Activated CD4-positive, CD25-positive, alpha-beta regulatory T cell treated with anti-CD3 and anti-CD28 coated beads, Interleukin-2, amount 50 U/mL, for 16 hours (primary cell): ENCODE data around the gene CROCC.
"Not testable (repeated sequence)": the region's sequence is repeated elsewhere in the genome, so short reads cannot be mapped to it uniquely, and the experiment has no call there.

Experiments
- DNase-seq: peaks from one replicate; pipeline ENCODE4 v3.0.0-alpha.2; 2020; ENCODE audit warnings: low read depth, low spot score

Gene CROCC

DNA sequence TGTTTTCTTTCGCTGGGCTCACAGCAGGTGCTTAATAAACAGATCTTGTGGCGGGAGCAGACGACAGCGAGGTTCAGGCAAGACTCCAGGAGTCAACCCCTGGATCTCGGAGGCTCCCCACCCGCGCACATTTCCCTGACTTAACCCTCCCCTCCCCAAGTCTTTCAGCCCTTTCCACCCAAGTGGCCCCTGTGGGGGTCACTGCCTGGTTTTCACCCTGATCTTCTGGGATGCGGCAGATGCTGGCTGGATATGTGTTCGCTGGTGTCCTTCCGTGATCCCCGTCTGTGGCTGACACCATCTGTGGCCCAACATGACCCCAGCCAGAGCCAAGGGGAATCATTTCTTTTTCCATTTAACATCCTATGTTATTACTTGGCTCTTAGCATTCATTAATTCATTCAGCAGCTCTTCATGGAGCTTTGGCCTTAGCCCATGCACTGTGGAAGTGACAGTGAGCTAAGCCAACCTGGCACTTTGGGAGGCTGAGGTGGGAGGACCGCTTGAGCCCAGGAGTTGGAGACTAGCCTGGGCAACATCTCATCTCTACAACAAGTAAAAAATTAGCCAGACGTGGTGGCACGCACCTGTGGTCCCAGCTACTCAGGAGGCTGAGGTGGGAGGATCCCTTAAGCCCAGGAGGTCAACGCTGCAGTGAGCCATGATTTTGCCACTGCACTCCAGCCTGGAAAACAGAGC lies 6.7 kb upstream of the CROCC start:
- not testable (repeated sequence) for DNase-seq

DNA sequence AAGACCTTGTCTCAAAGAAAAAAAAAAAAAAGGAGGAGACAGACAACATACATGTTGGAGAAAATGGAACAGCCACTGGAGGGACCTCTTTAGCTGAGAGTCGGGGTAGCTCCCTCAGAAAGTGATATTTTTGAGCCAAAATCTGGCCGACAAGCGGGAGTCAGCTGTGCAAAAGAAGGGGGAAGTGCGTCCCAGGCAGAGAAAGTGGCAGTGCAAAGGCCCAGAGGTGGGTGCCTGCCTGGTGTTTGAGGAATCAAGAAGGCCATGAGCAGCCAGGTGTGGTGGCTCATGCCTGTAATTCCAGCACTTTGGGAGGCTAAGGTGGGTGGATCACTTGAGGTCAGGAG lies 6.1 kb upstream of the CROCC start:
- no peak for DNase-seq

DNA sequence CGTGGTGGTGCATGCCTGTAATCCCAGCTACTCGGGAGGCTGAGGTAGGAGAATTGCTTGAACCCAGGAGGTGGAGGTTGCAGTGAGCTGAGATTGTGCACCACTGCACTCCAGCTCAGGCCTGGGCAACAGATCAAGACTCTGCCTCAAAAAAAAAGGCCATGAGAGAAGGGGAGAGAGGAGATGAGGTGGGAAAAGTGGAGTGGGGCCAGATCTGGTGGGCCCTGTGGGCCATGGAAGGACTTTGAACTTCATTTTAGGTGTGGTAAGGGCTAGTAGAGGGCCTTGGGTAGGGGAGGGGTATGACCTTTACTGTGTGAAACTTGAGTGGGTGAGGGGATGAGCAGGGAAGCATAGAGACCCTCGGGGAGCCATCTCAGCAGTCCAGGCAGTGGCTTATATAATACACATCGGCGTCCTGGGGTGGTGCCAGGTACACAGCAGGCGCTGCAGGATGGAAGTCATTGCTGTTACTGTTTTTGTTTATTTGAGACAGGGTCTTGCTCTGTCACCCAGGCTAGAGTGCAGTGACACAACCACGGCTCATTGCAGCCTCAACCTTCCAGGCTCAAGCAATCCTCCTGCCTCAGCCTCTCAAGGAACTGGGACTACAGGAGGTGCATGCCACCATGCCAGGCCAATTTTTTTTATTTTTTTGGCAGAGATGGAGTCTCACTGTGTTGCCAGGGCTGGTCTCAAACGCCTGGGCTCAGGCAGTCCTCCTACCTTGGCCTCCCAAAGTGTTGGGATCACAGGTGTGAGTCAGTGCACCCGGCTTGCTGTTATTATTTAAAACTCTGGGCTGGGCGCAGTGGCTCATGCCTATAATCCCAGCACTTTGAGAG lies 5.5 kb upstream of the CROCC start:
- DNase-seq: not testable (repeated sequence)

DNA sequence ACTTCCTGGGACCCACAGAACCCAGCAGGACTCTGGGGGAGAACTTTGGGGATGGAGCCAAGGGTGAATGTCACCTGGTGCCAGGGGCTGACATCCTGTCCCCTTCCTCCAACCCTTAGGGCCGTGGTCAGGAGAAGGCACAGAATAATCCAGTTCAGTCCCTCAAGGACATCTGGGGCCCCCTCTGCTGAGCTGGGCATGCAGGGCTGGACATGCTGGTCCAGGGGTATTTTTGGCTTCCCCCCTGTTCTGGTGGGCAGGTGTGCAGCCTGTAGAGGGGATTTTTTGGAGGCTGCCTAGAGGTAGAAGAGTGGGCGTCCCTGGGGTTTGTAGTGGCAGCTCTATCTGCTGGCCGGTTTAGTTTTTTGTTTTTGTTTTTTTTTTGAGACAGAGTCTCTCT lies 3.4 kb upstream of the CROCC start:
- DNase-seq: no peak

DNA sequence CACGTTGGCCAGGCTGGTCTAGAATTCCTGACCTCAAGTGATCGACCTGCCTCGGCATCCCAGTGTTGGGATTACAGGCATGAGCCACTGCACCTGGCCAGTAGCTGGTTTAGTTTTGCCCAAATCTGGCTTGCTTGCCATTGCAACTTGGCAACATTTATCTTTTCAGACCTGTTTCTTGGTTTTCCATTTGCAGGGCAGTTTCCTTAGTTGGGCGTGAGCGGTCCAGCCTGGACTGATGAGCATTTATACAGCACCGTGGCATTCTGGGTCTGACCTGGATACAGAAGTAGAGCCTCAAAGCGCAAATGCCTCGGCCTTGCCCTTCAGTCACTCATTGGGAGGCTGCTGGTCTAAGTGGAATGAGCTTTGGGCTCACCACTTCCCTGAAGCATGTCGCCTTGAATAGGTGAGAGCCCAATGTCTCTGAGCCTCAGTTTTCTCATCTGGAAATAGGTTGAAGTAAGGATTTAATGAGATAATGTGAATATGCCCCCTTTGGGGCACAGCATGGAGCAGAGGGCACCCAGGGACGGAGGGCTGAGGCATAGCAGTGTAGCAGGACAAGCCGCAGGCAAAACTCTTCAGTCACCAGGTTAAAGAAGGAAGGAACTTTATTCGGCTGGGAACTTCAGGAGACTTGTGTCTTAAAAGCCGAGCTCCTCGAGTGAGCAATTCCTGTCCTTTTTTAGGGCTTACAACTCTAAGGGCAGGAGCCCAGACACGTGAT lies 2.6 kb upstream of the CROCC start:
- not testable (repeated sequence) for DNase-seq

DNA sequence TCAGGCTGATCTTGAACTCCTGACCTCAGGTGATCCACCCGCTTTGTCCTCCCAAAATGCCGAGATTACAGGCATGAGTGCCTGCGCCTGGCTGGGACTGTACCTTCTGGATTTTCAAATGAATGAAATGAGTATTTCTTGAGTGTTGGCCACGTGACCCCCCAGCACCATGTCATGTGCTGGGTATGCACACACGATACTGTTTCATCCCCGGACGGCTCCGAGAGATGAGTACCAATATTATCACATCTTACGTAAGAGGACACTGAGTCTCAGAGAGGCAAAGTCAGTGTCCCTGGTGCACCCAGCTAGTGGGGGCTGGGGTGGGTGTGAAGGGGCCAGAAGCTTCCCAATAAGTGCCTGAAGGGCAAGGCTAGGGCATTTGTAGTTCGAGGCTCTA lies 780 bp upstream of the CROCC start:
- no peak for DNase-seq

DNA sequence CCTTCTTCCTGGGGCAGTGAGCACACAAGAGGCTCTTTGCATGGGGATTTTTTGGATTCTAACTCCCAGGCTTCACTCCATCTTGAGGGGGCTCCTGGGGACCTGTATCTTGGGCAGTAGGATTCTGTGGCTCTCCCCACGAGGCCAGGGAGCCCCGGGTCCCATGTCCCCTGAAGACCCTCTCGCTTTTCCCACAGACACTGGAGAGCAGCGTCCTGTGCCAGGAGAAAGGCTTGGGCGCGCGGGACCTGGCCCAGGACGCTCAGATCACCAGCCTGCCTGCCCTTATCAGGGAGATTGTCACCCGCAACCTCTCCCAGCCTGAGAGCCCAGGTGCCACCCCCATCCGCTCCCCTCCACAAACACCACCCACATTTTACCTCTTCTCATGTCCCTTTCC lies 735 bp downstream of the CROCC start:
- DNase-seq: no peak

DNA sequence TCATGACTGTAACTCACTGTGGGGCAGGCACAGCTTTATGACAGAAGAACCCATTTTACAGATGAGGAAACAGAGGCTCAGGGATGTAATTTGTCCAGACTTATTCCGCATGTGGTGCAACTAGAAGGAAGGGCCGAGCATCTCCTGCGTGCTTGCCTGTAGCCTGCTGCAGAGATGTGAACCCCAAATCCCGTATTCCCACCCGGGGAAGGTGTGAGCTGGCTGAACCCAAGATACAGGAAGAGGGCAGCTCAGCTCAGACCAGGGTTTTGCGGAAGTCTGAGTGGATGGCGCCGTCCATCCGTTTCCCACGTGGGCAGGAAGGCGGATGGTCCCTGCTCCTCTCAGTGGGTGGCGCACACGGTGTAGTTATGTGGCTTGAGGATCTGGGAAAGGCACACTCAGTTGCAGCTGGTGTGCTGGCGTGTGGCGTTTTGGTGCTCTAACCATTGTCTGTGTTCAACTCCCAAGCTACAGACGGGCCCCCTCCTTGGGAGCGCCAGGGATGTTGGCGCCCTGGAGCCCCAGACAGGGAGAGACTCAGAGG lies 1.2 kb downstream of the CROCC start:
- DNase-seq: no peak

DNA sequence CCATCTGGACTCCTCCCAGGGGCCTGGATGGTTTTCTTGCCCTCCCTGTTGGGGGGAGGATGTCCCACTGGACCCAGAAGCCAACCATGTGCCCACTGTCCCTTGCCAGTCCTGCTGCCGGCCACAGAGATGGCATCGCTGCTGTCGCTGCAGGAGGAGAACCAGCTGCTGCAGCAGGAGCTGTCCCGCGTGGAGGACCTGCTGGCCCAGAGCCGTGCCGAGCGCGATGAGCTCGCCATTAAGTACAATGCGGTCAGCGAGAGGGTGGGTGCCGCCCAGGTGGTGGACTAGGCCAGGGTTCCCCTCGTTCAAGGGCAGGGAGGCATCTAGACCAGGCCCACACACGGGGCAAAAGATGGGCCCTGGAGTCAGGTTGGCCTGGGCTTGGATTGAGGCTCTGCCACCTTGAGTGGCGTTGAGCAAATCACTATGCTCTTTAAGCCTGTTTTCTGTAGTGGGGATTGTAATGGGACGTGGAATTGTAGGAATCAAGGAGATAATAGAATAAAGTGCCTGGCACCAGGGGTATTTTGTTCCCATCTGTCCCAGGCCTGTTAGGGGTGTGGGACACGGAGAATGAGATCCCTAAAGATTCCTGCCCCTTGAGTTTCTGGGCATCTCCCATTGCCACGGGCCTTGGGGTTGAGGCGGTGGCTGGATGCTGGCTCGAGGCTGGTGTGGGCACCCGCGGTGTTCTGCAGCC lies 2.6 kb downstream of the CROCC start:
- DNase-seq: no peak

DNA sequence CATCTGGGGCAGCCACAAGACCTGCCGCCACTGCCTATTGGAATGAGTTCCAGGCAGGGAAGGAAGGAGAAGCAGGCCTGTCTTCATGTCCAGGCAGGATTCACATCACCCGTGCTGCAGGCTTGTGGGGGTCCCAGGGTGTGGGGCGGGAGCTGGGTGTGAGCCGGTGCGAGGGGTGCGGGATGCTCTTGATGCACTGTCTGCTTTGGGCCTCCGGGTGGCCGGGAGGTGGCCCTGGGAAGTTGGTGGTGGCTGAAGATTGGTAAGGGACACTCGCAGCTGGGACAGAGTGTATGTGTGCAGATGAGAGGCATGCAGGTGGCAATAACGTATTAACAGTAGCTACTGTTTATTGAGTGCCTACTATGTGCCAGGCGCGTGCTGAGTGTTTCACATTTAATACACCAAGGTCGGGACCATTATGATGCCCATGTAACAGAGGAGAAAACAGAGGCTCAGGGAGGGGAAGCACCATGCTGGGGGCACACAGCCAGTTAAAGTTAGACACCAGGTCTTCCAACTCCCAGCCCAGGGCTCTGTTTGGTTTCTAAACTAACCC lies 3.3 kb downstream of the CROCC start:
- DNase-seq: no peak

DNA sequence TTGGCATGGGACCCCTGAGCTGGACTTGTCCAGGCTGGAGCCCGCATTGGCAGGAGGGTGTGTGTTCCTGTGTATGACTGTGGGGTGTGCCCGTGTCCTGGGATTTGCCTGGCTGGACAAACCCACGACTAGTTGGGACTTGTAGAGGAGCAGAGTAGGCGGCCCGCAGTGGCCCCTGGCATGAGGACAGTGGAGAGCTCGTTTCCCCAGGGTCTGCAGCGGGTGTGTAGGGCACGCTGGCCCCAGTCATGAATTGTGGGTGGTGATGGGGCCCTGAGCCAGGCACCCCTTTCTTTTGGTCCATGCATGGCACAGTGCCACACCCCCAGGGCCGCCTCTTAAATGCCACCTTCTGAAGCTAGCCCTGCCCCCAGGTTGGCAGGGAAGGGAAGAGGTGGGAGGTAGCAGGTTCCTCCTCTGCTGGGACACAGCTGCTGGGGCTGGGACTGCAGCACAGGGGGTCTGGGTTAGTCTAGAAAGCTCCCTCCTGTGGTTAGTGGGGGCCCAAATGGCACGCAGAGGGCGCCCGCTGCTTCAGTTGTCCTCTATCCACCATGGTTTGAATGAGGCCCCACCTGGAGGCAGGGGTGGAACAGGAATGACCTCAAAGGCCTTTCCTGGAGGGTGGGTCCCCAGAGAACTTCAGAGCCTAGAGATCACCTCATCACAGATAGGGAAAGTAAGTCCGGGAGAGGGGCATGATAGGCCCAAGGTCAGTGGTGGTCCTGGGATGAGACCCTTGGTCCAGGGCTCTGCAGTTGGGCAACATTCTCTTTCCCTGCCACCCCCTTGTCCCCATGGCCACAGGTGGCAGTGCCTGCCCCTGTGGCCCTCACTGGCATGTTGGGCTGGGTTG lies 4.1 kb downstream of the CROCC start:
- DNase-seq: no peak

DNA sequence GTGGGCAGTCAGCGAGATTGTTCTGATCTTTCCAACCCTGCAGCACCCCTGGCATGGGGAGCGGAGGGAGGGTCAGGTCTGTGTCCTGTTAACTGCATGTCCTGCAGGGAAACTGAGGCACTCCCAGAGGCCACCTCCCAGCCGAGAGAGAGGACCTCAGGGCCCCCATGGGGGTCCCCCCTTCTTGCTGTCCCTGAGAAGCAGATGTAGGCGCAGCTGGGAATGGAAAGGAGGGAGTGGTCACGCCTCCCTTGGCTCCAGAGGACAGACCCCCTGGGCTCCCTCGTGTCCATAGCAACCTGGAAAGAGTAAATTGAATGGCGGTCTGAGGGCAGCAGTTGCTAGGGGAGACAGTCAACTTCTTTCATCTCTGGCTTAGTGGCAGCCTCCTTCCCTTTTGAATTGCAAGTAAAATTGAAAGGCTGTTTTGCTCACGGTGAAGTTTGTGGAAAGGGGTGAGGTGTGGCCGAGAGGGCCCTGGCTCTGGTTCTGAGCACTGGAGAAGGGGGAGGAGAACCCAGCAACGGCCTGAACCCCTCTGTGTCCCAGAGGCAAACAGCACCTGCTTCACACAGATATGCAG lies 4.9 kb downstream of the CROCC start:
- DNase-seq: no peak

DNA sequence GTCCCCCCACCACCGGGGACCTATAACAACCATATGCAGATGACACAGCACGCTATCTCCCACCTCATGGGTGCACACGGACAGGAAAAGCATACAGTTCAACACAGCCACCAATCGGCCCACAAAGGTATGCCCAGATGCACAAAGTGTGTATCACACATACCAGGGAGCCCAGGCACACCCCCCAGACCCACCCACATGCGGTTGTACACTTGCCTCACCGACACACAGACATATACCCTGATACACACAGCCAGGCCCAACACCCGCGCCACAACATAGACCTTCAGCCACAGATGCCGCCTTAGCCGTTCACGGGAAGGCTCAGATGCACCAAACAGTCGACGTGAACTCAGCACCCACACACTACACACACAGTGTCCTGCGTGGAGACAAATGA lies 5.5 kb downstream of the CROCC start:
- DNase-seq: no peak

DNA sequence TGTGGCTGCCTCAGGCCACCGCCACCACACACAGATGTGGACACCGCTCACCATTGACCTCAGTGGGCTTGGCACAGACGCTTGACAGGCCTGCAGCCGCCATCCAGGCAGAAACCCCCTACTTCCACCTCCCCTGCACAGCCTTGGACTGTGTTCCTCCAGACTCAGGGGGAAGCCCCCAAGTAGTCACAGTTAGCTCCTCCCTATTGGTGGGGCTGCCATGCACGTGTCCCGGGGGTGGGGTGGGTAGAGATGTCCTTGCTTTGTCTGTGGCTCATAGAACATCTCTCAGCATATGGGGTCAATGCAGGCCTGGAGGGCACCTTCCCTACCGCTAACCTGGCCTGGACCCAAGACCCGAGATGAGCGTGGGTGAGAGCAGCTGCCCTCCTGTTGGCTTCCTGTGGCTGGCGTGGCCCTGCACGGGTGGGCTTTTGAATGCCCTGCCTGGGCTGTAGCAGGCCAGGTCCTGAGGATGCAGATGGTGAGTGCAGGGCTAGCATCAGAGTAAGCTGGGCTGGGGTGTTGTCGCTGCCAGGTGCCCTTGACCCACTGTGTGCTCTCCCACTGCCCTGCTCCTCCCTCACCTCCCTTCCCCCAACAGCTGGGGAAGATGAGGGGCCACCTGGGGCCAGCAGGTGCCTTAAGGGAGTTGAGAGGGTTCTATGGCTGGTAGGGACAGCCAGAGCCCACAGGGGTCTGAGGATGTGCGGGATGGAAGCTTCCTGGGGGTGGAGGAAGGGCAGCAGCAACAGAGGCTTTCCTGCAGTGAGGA lies 6.2 kb downstream of the CROCC start:
- no peak for DNase-seq

DNA sequence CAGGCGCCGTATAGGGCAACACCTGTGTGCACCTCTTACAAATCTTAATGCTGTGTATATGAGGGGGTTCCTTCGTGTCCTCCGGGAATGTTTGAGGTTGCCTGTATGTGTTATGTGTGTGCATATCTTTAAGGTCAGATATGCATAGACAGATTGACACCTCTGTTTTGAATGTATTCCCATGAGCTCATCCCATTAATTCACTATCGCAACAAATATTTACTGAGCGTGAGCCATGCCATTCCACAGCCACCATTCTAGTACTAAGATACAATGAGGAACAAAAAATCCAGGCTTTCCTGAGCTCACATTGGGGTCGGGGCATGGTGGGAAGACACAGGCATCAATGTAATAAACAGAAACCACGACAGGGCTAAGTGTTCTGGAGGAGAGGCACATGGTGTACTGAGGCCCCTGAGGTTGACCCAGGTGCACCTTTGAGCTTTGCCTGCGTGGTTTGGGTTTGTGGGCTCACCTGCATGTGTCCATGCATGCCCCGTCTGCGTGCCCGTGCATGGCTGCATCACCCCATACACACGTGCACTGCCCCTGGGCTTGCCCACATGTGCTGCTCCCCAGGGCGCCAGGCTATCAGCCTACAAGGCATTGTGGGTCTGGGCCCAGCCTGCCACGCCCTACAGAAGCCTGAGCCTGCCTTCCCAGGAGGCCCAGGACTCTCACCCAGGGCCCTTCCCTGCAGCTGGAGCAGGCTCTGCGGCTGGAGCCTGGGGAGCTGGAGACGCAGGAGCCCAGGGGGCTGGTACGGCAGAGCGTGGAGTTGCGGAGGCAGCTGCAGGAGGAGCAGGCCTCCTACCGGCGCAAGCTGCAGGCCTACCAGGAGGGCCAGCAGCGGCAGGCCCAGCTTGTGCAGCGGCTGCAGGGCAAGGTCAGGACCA lies 7.7 kb downstream of the CROCC start:
- not testable (repeated sequence) for DNase-seq

DNA sequence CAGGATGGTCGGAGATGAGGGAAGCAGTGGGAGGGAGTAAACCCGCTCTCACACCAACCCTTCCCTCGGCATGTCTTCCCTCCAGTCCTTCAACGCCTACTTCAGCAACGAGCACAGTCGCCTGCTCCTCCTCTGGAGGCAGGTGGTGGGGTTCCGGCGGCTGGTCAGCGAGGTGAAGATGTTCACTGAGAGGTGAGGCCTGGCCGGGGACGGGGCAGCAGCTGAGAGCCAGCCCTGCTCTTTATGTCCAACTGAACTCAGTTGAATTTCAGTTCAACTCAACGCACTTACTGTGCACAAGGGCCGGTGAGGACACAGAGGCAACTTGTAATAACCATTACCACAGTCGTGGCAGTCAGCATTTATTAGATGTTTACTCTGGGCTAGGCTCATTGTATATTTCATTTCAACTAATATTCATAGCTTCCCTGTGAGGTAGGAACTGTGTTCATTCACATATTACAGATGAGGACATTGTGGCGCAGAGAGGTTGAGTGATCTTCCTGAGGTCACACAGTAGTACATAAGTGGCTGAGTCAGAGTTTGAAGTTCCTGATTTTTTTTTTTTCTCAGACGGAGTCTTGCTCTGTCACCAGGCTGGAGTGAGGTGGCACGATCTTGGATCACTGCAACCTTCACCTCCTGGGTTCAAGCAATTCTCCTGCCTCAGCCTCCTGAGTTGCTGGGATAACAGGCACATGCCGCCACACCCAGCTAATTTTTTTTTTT lies 9.6 kb downstream of the CROCC start:
- not testable (repeated sequence) for DNase-seq

DNA sequence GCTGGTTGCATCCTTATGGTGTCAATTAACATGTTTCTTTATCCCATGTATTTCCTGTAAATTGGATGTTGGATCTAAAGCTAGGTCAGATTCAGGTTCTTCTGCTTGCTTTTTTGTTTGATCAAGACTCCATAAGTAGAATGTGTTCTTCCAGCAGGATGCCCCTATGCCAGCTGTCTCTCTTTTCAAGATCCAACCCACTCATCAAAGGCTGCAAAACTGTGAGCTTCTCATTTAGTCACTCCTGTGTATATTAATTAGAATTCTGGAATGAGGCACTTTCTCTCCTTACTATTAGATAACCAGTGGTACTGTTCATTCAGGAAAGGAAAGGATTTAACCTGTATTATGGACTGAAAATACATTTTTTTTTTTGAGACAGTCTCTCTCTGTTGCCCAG lies 12.2 kb downstream of the CROCC start:
- DNase-seq: not testable (repeated sequence)
